GM18505 (cell line): ENCODE data around the gene S100G.

ENCODE experiments used
- ATAC-seq: cut with Tn5 transposase; IDR thresholded peaks from one replicate; pipeline ENCODE4 v1.9.1; 2021; ENCODE audit not compliant: unreplicated experiment
- POLR2A ChIP-seq: IDR thresholded peaks from 4 replicates; pipeline ENCODE4 v1.6.1; 2011; ENCODE audit warnings: borderline replicate concordance; ENCODE audit not compliant: insufficient read depth, insufficient read length; ENCODE audit errors: extremely low read depth

The S100G gene

GRCh38 chrX:16702700-16703599 lies 53.0 kb downstream of the S100G start:
- no peak for ATAC-seq
- no peak for TF ChIP-seq POLR2A
